Loucy (cell line): ENCODE results near the gene OR2V1.

ENCODE experiments used
- H2AFZ ChIP-seq: fragments of 200-600 bp; sonication (generic); 2 replicates; pipeline ENCODE4 v1.6.0; 2016; ENCODE audit warnings: antibody characterized with exemption, mild to moderate bottlenecking, low read length, moderate library complexity
- H3F3A ChIP-seq: fragments of 200-600 bp; 2 replicates; pipeline ENCODE4 v1.6.0; 2016; ENCODE audit warnings: antibody characterized with exemption, low read depth, mild to moderate bottlenecking
- H3K27me3 ChIP-seq: fragments of 200-600 bp; sonication (generic); 2 replicates; pipeline ENCODE4 v1.6.1; 2014; ENCODE audit warnings: low read length, mild to moderate bottlenecking; ENCODE audit not compliant: insufficient read depth, poor library complexity, severe bottlenecking
- H3K36me3 ChIP-seq: fragments of 200-600 bp; sonication (generic); 2 replicates; pipeline ENCODE4 v1.6.1; 2016; ENCODE audit warnings: low read length; ENCODE audit not compliant: insufficient read depth
- H3K4me1 ChIP-seq: fragments of 200-600 bp; sonication (generic); 2 replicates; pipeline ENCODE4 v1.5.1; 2014; ENCODE audit warnings: low read length, mild to moderate bottlenecking; ENCODE audit not compliant: insufficient read depth, poor library complexity, severe bottlenecking
- H3K4me2 ChIP-seq: fragments of 200-600 bp; sonication (generic); 2 replicates; pipeline ENCODE4 v1.6.0; 2014; ENCODE audit warnings: antibody characterized with exemption, low read length, low read depth, mild to moderate bottlenecking; ENCODE audit not compliant: poor library complexity, severe bottlenecking
- H3K4me3 ChIP-seq: fragments of 200-600 bp; sonication (generic); 2 replicates; pipeline ENCODE4 v1.5.1; 2014; ENCODE audit warnings: low read length, mild to moderate bottlenecking, mixed read lengths; ENCODE audit not compliant: poor library complexity, severe bottlenecking
- H3K79me2 ChIP-seq: fragments of 200-600 bp; sonication (generic); 2 replicates; pipeline ENCODE4 v1.6.1; 2014; ENCODE audit warnings: low read length; ENCODE audit not compliant: insufficient read depth
- H3K9ac ChIP-seq: fragments of 200-600 bp; sonication (generic); 2 replicates; pipeline ENCODE4 v1.6.0; 2014; ENCODE audit warnings: mild to moderate bottlenecking, low read depth, low read length, moderate library complexity; ENCODE audit not compliant: poor library complexity, severe bottlenecking
- H3K9me2 ChIP-seq: fragments of 200-600 bp; sonication (generic); replicated peaks from 2 replicates; pipeline ENCODE4 v1.6.1; 2016; ENCODE audit warnings: low read depth, low read length, mixed read lengths
- H3K9me3 ChIP-seq: fragments of 200-600 bp; sonication (generic); 2 replicates; pipeline ENCODE4 v1.6.1; 2014; ENCODE audit warnings: mild to moderate bottlenecking, antibody characterized with exemption, low read length, low read depth; ENCODE audit not compliant: insufficient read depth
- H4K20me1 ChIP-seq: fragments of 200-600 bp; sonication (generic); 2 replicates; pipeline ENCODE4 v1.6.0; 2014; ENCODE audit warnings: antibody characterized with exemption, low read length, mild to moderate bottlenecking; ENCODE audit not compliant: insufficient read depth, poor library complexity, severe bottlenecking
- EZH2phosphoT487 ChIP-seq: fragments of 200-600 bp; IDR thresholded peaks from 2 replicates; pipeline ENCODE4 v1.6.1; 2018; ENCODE audit warnings: antibody characterized with exemption, mild to moderate bottlenecking, moderate library complexity, borderline replicate concordance
- TF ChIP-seq, protein P1 (sequence below): fragments of 200-600 bp; sonication (generic); conservative IDR thresholded peaks from 2 replicates; pipeline ENCODE4 v1.5.1; 2014; ENCODE audit warnings: mild to moderate bottlenecking, antibody characterized with exemption, low read length

Gene OR2V1

DNA sequence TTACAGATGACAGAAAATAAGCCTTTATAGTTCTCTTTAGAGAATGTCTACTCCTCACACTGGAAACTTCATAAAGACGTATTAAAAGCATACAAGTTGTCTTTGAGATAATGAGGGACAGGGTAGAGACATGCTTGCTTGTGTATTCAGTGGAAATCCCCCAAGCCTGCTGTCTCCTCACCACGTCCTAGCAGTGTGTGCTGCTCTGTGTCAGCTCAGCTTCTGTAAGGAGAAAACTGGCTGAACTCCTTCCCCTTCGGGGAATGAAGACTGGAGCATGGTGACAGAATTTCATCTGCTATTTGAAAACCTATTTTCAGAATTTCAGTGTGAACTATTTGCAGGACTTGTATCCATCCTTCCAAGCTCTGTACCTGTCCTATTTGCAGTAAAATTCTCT lies 25.8 kb upstream of the OR2V1 start:
- Histone ChIP-seq H3K27me3 (no peaks in the 10 kb centered on the region), H3K9me2 (no peaks in the 10 kb centered on the region), H3K79me2 (no peaks in the 10 kb centered on the region), H3K9me3 (no peaks in the 10 kb centered on the region), H3K4me1 (no peaks in the 10 kb centered on the region), H3K4me3 (no peak overlapping the region), H4K20me1 (no peaks in the 10 kb centered on the region), H2AFZ (no peak overlapping the region), H3K36me3 (no peaks in the 10 kb centered on the region), H3F3A (no peaks in the 10 kb centered on the region), H3K4me2 (no peak overlapping the region), H3K9ac (no peak overlapping the region)
- TF ChIP-seq EZH2phosphoT487 = no peak
- TF ChIP-seq, protein P1, sequence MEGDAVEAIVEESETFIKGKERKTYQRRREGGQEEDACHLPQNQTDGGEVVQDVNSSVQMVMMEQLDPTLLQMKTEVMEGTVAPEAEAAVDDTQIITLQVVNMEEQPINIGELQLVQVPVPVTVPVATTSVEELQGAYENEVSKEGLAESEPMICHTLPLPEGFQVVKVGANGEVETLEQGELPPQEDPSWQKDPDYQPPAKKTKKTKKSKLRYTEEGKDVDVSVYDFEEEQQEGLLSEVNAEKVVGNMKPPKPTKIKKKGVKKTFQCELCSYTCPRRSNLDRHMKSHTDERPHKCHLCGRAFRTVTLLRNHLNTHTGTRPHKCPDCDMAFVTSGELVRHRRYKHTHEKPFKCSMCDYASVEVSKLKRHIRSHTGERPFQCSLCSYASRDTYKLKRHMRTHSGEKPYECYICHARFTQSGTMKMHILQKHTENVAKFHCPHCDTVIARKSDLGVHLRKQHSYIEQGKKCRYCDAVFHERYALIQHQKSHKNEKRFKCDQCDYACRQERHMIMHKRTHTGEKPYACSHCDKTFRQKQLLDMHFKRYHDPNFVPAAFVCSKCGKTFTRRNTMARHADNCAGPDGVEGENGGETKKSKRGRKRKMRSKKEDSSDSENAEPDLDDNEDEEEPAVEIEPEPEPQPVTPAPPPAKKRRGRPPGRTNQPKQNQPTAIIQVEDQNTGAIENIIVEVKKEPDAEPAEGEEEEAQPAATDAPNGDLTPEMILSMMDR = no peak

DNA sequence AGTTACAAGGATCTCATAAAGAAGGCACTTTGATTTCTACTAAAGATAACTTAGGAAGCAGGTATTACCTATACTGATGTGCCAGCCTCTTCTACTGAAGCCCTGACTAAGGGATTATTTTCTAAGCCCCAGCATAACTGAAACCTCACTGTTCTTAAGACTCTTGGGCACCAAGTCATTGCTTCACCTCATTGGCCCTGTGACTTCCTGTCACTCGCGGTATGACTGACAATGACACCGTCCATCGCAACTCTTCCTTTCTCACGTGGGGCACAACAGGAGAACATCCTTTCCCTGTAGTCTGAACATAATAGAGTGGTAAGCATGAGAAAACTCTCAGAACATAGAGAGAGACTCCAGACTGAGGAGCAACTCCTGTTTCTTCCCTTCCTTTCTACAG lies 22.8 kb upstream of the OR2V1 start:
- no peaks in the 10 kb centered on the region for H4K20me1 ChIP-seq
- no peak overlapping the region for H3K4me3 ChIP-seq
- TF ChIP-seq EZH2phosphoT487 = no peak
- TF ChIP-seq, protein P1 = no peak
- H3K79me2 ChIP-seq = no peaks in the 10 kb centered on the region
- no peaks in the 10 kb centered on the region for H3F3A ChIP-seq
- no peak overlapping the region for H2AFZ ChIP-seq
- no peaks in the 10 kb centered on the region for H3K4me1 ChIP-seq
- H3K9me2 ChIP-seq = no peaks in the 10 kb centered on the region
- no peaks in the 10 kb centered on the region for H3K9me3 ChIP-seq
- no peak overlapping the region for H3K4me2 ChIP-seq
- H3K36me3 ChIP-seq = no peaks in the 10 kb centered on the region
- H3K9ac ChIP-seq = no peak overlapping the region
- H3K27me3 ChIP-seq = no peaks in the 10 kb centered on the region

DNA sequence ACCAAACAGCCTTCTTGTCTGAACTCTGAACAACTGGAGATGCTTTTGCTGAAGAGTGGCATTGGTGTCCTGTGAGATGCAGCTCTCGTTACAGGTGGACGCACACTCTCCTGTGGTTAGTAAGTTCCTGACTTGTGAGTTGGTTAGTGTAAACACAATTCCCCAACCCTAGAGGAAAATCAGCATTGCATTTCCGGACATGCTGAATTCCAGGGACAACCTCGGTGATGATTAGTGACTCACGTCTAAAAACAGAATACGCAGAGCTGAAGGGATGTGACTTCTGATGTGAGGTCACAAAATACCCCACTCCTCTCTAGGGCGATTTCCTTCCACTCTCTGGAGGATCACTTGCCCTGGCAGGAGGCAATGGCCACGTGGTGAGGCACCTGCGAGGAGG lies 21.4 kb upstream of the OR2V1 start:
- H3F3A ChIP-seq = no peaks in the 10 kb centered on the region
- no peak overlapping the region for H2AFZ ChIP-seq
- H3K27me3 ChIP-seq = no peaks in the 10 kb centered on the region
- H3K4me1 ChIP-seq = no peaks in the 10 kb centered on the region
- H3K9ac ChIP-seq = no peak overlapping the region
- H3K36me3 ChIP-seq = no peaks in the 10 kb centered on the region
- TF ChIP-seq EZH2phosphoT487 = no peak
- TF ChIP-seq, protein P1 = no peak
- no peaks in the 10 kb centered on the region for H3K79me2 ChIP-seq
- no peaks in the 10 kb centered on the region for H3K9me3 ChIP-seq
- no peaks in the 10 kb centered on the region for H4K20me1 ChIP-seq
- H3K4me3 ChIP-seq = no peak overlapping the region
- no peak overlapping the region for H3K4me2 ChIP-seq
- no peaks in the 10 kb centered on the region for H3K9me2 ChIP-seq
